ENCODE measurements around the gene ALG14. TPM values are rescaled to one million over a fixed set of nuclear protein-coding genes. Genes with fewer than 3 reads are reported as not detected.

The ALG14 gene
- total RNA-seq, 2 donors from 2014 or later, result 1.6 TPM

DNA sequence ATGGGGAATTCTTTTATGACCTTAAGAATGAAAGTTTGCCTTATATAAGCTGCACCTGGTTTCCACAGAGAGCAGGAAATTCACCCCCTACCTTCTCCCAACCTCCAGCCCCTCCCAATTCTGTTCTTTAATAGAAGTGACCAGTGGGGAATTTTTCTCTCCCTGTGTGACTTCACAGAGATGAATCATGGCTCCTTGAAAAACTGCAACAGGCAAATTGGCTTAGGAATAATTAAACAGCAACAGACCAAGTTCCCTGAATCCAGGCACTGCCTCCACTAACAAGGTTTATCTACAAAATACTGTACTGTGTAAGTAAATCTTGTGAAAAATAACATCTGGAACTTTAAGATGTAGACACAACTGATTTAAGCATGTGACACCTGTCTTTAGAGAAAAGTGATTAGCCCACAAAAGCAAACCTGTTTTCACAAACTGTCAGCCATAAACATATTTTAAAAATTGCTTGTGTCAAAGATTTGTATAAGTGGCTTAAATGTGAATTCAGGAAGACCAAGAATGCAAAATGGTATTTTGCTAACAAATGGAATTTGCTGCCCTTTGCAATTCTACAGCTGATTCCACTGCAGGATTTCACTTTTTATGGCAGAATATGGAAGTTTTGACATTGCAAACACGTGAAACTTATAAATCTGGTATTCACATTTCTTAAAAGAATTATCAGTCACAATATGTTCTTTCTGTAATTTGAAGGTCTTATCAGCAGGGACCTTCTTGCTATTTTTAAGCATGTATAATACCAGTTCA is 54.0 kb downstream of the ALG14 start:
- peaks cover 20 to 59% of the 10 kb centered on the region in 2 donors for H3K4me1 ChIP-seq (ENCODE audit: control insufficient read depth in 1 of 2, low read depth in 2 of 2)
- no peak for ATAC-seq (ENCODE audit: insufficient number of reproducible peaks, low FRiP score, low read depth)

DNA sequence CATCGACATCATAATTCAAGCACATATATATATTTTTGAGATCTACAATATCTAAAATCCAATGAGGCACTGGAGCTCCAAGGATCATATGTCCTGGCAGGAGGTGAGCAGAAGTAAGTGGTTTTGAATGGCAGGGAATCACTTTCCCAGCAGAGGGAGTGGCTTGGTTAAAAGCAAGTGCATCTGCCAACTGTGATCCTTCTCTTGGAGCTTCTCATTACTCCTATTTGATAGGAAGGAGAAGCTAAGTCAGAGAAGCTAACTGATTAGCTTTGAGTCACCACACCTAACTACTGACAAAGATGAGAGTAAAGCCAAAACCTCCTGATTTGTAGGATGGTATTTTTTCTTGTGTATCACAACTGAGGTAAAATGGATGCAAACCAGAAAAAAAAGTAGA is 55.0 kb downstream of the ALG14 start:
- Histone ChIP-seq H3K36me3 (no peaks in the 10 kb centered on the region), H3K4me3 (no peak overlapping the region), H3K9me3 (no peaks in the 10 kb centered on the region), H3K27me3 (replicated peaks; ENCODE audit: insufficient read depth) (no peaks in the 10 kb centered on the region), H3K27ac (no peak overlapping the region), H3K4me1 (ENCODE audit: control insufficient read depth in 1 of 2, low read depth in 2 of 2) (peaks cover 18 to 56% of the 10 kb centered on the region in 2 donors)
- DNase-seq (ENCODE audit: low spot score) (no peak), ATAC-seq (ENCODE audit: insufficient number of reproducible peaks, low FRiP score, low read depth) (no peak)
- TF ChIP-seq, protein P1, sequence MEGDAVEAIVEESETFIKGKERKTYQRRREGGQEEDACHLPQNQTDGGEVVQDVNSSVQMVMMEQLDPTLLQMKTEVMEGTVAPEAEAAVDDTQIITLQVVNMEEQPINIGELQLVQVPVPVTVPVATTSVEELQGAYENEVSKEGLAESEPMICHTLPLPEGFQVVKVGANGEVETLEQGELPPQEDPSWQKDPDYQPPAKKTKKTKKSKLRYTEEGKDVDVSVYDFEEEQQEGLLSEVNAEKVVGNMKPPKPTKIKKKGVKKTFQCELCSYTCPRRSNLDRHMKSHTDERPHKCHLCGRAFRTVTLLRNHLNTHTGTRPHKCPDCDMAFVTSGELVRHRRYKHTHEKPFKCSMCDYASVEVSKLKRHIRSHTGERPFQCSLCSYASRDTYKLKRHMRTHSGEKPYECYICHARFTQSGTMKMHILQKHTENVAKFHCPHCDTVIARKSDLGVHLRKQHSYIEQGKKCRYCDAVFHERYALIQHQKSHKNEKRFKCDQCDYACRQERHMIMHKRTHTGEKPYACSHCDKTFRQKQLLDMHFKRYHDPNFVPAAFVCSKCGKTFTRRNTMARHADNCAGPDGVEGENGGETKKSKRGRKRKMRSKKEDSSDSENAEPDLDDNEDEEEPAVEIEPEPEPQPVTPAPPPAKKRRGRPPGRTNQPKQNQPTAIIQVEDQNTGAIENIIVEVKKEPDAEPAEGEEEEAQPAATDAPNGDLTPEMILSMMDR (IDR thresholded peaks at IDR 0.05), result no peak

More for the DNA sequence above, 54.0 kb downstream of the ALG14 start:
- Histone ChIP-seq H3K27me3 (replicated peaks; ENCODE audit: insufficient read depth) (no peaks in the 10 kb centered on the region), H3K36me3 (no peaks in the 10 kb centered on the region), H3K27ac (no peak overlapping the region), H3K4me3 (no peak overlapping the region), H3K9me3 (no peaks in the 10 kb centered on the region)
- DNase-seq (ENCODE audit: low spot score), result no peak
- TF ChIP-seq, protein P1 (IDR thresholded peaks at IDR 0.05), result no peak

DNA sequence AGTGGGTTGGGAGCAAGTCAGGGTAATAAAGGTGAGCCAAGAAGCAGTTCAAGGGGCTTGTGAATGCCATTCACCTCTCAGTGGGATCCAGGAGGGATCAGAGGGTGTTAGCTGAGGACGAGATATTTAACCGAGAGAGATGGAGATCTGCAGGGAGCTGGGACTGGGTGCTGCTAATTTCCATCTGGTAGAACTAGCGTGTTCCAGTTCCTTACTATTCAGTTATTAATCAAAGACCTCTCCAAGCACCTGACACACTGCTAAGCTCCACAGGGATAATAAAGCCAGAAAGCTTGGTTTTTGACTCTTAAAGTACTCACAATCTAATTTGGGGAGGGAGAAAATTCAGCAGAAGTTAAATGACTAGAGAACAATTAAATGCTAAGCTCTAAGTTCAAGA is 57.7 kb downstream of the ALG14 start:
- H3K4me3 ChIP-seq, result no peak overlapping the region
- no peaks in the 10 kb centered on the region for H3K27me3 ChIP-seq (replicated peaks; ENCODE audit: insufficient read depth)
- ATAC-seq (ENCODE audit: insufficient number of reproducible peaks, low FRiP score, low read depth), result no peak
- no peak overlapping the region for H3K27ac ChIP-seq
- H3K4me1 ChIP-seq (ENCODE audit: control insufficient read depth in 1 of 2, low read depth in 2 of 2), result peaks cover 10 to 35% of the 10 kb centered on the region in 2 donors
- TF ChIP-seq, protein P1 (IDR thresholded peaks at IDR 0.05), result no peak
- H3K9me3 ChIP-seq, result no peaks in the 10 kb centered on the region
- no peaks in the 10 kb centered on the region for H3K36me3 ChIP-seq
- DNase-seq (ENCODE audit: low spot score), result no peak

DNA sequence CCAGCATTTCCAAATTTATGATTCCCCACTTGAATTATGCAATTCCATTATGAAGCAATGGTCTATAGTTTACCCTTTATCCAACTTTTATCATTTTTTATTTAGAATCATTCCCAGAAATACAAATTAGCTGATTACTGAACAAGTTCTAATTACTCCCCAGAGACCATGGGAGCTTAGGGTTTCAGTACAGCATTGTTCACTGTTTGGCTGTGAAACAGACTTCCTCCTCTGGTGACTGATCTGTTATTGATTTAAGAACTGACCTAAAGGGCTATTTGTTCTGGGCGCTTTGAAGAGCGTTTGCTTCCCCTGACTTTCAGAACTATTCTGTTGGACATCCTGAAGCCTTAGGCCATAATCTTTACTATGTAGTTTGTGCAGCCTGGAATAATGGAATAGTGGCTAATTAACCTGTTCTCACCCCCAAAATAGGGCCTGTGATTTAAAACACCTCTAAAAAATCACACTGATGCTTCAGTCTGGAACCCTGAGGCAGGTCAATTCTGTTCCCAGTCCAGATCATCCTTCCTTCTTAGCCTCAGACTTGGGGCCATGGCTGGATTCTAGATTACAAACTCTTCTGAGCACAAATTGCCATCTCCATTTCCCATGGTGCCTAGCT is 58.7 kb downstream of the ALG14 start:
- ATAC-seq (ENCODE audit: insufficient number of reproducible peaks, low FRiP score, low read depth) (no peak), DNase-seq (ENCODE audit: low spot score) (no peak)
- no peak overlapping the region for H3K4me3 ChIP-seq
- peaks cover 10 to 33% of the 10 kb centered on the region in 2 donors for H3K4me1 ChIP-seq (ENCODE audit: control insufficient read depth in 1 of 2, low read depth in 2 of 2)
- no peaks in the 10 kb centered on the region for H3K9me3 ChIP-seq
- TF ChIP-seq, protein P1 (IDR thresholded peaks at IDR 0.05), result no peak
- H3K27ac ChIP-seq, result peak overlapping the region; percentile 44 to 51
- no peaks in the 10 kb centered on the region for H3K27me3 ChIP-seq (replicated peaks; ENCODE audit: insufficient read depth)
- no peaks in the 10 kb centered on the region for H3K36me3 ChIP-seq

DNA sequence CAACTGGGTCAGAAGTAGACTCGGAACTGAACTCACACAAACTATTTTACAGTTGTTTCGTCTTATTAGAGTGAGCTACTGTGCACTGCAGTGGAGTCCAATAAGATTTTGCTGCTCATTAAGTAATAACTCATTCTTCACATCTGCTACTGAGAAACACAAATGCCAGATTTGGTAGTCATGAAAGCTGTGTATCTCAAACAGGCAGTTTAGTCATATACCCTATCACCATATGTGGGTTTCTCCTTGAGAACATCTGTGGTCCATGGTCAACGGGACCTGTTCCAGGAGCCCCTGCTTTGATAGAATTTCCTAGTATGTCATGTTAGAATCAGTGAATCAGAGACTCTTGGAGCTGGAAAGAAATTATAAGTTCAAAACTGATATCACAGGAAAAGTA is 60.4 kb downstream of the ALG14 start:
- Histone ChIP-seq H3K36me3 (no peaks in the 10 kb centered on the region), H3K27me3 (replicated peaks; ENCODE audit: insufficient read depth) (no peaks in the 10 kb centered on the region), H3K4me3 (no peak overlapping the region), H3K4me1 (ENCODE audit: control insufficient read depth in 1 of 2, low read depth in 2 of 2) (peaks cover 5 to 25% of the 10 kb centered on the region in 2 donors), H3K9me3 (no peaks in the 10 kb centered on the region), H3K27ac (no peak overlapping the region)
- DNase-seq (ENCODE audit: low spot score), result no peak
- ATAC-seq (ENCODE audit: insufficient number of reproducible peaks, low FRiP score, low read depth), result no peak
- TF ChIP-seq, protein P1 (IDR thresholded peaks at IDR 0.05), result no peak

Data from thoracic aorta (tissue), 2 donors.